ENCODE results near the gene MBOAT2. TPM values are rescaled to one million over a fixed set of nuclear protein-coding genes. Genes with fewer than 3 reads are reported as not detected.

MBOAT2 gene
- polyA plus RNA-seq, 1 donor: 71.3 TPM

DNA sequence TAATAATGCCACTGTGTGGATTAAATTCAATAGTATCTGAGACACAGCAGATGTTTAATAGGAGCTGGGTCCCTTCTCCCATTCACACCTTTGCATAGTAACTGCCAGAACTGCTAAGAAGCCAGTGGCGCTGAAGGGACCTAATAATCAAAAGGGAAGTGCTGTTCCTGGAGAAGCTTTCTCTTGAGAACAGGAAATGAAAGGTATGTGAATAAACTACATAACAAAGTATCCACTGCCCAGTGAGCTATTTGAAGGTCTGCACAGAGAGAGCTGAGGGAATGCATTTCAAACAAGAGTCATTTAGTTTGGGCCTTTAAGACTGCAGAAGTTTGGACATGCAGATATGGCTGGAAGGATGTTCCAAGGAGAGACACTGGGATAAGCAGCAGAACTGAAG, 110.0 kb downstream of the MBOAT2 start:
- no peak for DNase-seq

DNA sequence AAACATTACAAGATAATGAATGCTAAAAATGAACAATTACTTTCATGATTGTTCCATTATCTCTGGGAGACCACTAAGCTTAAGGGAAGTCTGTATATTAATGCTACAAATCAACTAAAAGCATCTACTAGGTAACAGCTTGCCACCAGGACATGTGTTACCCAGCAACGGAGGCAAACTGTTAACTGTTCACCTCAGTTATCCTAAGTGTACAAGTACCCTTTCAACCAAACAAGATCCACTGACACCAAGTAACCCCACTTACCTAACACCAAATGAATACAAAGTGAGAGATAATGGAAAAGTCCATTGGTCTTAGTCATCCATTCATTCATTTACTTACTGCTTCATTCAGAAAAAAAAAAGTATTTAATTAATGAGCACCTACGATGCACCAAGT, 111.4 kb downstream of the MBOAT2 start:
- no peak for DNase-seq

DNA sequence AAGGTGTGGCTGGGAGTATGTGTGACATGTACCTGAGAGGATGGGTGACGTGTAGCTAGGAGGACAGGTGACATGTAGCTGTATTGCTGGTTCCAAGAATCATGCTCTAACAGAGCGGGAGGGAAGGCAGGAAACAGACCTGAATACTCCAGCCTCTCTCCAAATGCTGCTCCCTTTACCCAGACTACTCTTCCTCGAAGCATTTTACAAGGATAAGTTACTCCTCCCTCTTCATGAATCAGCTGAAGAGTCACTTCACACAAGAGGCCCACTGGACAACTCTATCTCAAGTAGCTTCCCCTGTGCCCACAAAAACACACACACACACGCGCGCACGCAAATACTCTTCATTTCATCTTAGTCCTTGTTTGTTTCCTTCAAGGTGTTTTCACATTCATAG, 113.5 kb downstream of the MBOAT2 start:
- no peak for DNase-seq

DNA sequence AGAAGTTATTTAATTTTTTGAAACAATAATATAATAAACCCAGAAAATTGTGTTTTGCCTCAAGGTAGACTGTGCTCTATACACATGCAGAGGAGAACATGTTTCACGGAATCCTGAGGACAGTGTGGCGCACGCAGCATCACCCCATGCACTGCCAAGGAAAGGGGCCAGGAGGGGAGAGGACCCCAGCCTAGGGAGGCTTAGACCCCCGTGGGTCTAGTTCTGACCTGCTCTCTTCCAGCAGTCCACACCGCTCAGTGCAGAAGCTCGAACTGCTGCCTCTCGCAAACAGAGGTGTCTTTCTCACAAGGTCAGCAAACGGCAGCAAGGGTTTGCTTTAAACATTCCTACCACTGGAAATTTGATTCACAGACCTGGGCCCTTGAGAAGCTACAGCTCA, 114.5 kb downstream of the MBOAT2 start:
- no peak for DNase-seq

DNA sequence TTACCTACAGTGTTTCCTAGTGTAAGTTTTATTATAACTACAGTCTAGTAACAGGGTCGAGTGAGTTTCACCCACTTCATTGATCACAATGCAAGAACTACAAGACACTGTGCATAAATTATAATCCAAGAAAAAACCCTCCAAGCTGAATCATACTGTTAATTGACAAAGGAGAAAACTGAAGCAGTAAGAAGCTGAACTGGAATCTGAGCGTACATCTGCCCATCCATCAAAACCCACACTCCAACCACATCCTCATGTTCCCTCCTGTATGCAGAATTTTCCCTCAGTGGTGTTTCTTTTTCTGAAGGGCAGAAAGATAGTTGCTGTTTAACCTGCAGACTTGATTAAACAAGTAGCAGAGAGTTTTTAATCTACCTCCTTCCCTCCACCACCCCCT, 116.6 kb downstream of the MBOAT2 start:
- DNase-seq: no peak

DNA sequence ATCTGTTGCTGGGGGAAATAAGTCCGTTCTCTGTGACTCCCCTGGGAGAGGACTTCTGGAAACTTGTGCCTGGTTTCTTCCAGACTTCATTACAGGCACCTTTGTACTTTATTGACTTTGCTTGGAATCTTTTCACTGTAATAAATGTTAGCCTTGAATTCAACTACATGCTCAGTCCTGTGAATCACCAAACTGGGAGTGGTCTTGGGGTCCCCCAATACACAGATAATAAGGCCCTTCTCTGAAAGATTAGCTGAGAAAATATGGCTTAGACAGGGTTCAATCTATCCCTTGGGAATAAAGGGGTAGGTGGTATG, 117.3 kb downstream of the MBOAT2 start:
- no peak for DNase-seq

DNA sequence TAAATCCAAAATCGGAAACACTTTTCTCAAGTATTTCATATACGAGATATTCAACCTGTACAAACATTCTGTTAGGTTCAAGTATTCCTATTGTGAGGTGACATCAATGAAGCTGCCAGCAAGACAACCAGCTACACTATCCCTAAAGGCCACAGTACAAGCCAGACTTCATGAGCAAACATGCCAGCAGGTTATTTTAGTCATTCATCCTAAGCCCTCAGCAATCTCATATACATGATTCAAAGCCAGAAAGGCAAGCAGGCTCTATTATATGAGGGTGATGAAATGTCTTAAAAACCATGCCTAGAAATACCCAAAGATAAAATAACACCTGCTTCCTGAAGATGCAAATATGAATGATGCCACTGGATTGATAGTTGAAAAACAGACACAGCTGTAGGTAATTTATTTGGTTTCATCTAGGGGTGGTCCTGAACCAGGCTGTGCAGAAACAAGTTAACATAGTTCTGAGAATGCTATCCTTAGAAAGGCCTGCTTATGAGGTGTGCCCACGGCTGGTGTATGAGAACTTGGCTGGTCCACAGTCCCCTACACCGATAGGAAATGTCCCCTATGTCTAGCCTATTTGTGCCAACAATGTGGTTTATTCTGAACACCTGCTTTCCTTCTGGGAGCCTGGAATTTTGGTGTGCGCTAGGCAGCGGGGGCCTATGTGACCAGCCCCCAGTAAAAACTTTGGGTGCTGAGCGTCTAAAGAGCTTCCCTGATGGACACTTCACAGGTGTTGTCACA, 117.9 kb downstream of the MBOAT2 start:
- DNase-seq: no peak

DNA sequence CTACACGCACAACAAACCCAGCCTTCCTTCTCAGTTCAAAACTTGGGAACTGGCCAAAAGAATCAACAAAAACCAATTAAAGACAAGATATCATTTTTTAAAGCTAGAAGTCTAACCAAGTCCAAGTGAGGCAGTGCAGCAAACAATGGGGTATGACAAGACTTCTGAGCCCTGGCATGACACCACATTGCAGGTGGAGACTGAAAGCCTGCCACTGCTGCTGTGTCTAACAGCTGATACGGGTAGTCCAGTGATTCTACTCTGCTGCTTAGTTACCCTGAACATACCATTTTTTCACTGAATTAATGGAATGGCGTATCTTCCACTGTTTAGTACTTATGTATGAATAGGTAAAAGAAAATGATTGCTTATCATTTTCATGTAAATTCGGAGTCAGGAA, 118.7 kb downstream of the MBOAT2 start:
- no peak for DNase-seq

DNA sequence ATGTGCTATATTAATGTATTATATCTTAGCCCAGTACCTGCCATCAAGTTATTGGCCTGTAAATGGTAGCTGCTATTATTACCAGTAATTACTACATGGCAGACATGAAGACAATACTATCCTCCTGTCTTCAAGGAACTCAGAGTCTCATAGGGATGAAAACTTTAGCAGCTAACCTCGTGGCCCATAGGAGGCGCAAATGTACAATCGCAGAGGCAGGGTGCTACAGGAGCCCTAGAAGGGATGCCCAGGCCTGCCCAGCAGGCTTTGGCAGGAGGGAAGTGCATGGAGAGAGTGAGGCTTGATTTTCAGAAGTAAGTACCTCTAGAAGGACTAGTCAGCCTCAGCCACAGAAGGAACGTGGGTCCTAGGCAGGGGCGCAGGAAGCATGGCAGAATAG, 121.4 kb downstream of the MBOAT2 start:
- DNase-seq: no peak

DNA sequence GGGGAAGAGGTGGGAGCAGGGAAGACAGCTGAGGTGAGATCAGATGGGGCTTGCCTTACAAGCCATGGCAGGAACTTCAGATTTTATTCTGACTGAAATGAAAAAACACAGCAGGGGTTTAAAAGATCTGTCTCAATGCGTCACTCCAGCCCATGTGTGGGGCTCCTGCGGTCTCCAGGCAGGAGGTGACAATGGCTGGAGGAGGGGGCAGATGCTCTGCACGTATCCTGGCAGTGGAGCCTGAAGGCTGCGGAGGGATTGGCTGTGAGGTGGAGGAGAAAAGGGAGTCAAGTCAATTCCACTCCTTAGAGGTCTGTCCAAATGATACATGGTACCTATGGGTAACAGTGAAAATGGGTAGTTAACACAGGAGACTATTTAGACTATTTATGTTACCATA, 125.6 kb downstream of the MBOAT2 start:
- no peak for DNase-seq

DNA sequence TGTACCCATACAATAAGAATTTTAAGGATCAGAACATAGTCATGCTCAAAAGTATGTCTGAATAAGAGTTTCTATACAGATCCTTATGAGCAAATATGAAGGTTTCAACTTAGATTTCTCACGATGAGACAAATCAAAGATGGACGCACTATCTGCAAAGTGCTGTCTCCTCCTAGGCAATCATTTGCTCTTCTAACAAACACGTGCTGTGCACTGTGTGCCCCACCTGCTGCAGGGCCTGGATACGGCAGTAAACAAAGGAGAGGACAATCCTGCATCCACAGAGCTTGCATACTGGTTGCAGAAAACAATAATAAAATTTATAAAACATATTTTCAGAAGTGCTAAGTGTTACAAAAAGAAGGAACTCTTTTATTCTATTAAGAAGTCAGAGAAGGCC, 126.2 kb downstream of the MBOAT2 start:
- no peak for DNase-seq

DNA sequence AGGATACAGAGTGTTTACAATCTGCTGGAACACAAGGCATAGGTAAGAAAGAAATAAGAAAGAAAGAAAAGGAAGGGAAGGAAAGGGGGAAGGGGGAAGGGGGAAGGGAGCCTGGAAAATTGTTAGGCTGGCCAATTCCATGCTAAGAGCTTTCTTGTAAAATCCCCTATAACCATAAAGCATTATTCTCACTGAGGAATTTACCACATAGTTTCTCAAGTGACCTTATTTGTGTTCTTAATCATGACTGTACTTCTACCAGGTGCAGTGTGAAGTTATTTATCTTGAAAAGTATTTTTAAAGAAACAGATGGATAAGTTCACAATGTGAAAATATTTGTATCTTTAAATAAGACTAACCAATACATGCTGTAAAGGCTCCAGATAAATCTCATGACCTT, 126.9 kb downstream of the MBOAT2 start:
- no peak for DNase-seq

DNA sequence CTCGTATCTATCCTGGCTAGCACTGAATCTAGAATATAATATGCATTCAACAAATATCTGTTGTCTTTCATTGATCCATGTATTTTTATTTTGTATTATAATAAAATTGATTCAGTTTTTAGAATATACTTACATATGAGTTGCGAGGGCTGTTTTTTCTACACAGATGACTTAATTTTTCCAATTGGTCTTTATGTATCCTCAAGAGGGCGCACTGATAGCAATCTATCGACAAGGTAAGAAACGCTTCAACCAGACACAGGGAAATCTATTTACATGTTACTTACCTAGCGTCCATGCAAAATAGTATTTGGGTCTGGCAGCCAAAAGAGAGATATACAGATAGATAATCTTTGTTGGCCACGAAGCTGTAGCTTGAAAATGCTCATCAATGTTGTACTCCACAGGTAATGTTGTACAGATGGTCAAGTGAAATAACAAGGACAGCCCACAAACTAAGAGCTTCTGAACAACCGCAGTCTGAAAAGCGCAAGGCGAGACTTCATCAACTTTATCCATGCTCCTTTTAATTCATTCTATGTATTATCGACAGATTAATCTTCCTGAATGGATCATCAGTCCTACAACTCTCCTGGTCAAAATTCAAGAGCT, 130.6 kb downstream of the MBOAT2 start:
- peak; percentile 18 for DNase-seq

DNA sequence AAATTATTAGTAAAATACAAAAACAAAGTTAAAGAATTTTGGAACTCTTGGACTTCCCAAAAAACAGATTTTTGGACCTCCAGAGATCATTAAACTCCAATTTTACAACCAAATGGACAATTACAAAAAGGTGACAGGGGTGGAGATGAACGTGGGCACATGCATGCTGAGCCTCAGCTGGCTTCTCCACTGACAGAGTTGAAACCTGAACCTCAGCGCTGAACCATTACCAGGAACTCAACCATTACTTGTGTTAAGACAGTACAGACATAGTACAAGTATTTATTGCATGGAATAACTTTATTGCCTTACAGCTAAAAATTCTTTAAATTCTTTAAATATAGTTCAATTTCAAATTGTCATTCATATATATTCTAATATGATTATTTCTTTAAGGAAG, 133.0 kb downstream of the MBOAT2 start:
- no peak for DNase-seq

DNA sequence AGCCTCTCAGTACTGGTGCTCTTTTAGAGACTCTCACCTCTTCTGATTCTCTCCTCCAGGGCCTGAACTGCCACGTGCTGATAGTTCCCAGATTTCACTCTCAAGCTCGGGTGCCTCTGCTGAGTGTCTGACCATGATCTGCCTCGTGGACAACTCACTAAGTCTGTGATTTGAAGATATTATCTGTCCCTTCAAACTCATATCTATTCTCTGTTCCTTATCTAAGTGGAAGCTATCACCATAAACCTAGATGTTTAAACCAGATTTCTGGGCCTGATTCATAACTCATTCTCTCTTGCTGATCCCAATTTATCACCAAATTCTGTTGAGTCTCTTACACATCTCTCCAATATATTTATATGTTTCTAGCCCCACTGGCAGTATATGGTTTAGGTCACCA, 136.1 kb downstream of the MBOAT2 start:
- DNase-seq: no peak

DNA sequence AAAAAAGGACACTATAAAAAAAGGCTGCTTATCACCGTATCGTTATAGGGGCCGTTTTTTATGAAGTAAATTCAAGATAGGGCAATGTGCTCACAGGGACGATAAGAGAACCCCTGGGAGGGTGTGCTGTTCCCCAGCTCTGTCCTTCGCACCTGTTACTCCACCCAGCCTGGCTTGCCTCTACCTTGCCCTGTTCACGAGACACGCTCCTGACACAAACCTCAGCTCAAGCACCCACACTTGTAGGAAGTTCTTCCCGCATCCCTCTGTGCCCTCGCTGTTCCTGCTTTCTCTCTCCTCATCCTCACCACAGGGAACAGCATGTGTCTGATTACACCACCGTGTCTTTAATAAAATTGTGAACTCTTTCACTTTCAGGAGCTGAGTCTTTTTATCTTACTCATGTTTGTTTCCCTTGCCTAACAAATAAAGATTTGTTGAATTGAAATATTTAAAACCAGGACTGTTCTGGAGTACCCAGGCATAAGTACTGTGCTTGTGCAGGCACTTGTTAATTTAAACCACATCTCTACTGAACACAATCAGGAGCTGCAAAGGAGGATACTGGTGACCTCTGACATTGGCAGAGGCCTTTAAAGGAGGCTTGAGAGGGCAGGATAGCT, 140.0 kb downstream of the MBOAT2 start:
- no peak for DNase-seq

DNA sequence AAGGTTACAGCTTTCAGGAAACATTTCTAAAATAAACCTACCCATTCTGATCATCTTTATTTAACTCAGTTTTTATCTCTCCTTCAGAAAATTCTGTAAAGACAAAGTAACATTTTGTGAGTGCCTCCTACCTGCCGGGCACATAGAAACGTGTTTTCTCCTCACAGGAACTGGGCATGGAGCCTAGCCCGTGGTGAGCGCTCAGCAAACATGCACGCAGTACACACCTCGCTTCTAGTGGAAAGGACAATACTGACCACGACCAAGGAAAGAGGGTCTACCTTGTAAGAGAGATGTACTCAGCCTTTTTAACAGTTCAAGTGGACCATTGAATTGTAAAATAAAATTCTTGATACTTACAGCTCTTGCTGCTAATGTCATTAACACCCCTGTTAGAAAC, 141.3 kb downstream of the MBOAT2 start:
- DNase-seq: no peak

DNA sequence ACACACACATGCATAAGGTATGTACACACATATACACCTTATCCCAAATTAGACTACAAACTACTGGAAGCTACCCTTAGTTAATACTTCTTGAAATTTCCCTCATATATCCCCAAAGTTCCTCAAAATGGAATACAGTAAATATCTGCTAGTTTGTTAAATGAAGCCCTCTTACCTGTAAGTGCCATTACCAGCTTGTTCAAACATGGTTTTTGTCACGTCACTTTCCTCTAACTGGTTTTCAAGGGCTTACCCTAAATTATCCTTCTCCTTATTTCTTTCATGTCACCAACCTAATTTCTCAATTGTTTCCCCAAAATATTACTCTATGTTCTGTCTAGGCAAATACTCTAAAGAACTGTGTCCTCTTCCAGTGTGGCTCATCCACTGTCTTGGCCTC, 141.7 kb downstream of the MBOAT2 start:
- no peak for DNase-seq

DNA sequence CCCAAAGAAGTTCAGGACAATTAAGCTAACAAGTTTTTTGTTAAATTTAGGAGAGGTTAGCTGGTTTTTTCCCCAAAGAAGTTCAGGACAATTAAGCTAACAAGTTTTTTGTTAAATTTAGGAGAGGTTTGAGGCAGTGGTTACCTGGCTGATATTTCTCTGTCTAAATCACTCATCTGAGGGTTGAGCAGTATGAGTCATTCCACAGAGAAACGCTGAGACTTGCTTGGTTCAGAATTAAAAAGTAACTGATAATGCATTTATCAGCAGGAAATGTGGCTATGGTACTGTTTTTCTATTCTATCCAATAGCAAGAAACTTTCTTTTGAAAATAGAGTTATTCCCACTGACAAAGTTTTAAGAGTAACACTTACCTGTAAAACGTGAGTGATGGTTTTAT, 143.2 kb downstream of the MBOAT2 start:
- no peak for DNase-seq

DNA sequence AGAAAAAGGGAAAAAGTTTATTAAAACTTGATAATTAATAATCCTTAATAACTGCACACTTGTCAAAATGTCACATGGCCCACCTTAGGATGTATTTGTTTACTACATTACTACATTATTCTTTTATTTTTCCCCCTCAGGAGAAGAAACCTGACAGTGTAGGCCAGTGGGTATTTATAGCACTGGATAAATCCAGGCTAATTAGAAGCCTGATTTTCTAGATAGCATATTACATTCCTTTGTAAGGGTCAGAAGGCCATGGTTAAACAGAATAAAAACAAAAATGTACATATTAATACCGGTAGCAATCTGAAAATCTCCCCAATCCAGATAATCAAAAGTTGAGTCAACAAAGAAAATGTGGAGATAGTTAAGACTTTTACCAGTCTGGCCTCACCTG, 144.6 kb downstream of the MBOAT2 start:
- no peak for DNase-seq

DNA sequence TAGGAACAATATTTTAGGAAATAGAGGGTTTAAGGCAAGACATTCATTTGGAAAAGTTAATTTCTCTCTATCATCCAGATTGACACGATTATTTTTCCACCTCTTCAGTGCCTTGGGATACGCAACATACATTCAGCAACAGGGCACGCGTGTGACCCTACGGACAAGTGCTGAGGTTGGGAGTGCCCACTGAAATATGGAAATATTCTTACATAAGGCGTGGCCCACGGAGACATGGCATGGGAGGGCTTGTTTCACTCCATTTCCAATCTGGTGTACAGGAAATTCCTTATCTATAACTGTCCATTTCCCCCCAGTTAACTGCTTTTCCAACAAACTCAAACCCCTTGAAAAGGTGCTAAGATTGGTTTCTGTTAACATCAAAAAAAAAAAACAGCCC, 145.2 kb downstream of the MBOAT2 start:
- DNase-seq: no peak

DNA sequence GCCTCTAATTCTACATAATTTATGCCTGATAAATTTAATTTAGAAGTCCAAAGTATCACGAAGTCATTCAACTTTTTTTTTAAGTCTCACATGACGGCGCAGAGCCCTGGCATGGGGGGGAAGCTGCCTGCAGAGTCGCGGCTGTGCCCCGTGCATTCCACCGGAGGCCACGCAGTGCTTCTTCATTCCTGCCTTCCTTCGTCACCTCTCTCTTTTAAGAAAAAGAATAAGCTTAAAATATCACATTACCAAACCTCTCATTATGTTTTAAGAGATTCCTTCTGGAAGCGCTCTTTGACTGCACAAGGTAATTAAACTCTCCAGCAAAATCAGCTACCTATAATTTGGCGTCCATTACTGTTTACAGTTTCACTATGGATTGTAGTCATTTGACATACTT, 145.8 kb downstream of the MBOAT2 start:
- DNase-seq: no peak

DNA sequence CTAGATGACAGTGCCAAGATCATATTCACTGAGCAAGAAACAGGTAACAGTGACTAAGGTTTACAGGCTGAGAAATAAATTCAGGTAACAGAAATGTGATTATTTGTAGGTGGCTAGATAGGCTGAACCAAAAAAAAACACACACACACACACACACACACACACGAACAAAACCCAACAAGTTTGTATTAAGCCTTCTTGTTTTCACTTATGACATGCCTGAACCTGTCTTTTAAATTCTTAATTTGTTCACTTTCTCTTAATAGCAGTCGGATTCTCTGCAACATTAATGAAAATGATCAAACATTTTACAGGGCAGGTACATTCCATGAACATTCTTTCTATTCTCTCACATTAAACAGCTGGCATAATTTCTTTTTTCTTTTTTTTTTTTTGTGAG, 147.3 kb downstream of the MBOAT2 start:
- no peak for DNase-seq

DNA sequence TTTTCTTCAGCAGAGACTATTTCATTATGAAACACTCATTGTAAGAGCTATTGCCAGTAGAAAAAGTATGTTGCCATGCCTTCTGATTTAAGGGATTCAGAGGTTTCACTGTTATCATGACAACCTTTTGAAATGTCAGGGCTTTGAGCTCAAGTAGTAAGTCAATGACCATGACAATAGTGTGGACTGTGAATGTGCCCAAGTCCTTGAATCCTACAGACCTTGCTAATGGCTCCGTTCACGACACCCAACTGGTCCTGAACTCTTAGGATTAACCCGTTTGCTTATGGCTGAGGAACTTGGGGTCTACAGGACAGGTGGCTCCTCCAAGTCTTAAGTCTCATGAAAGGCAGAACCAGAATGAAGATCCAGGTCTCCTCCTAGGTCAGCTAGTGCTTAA, 148.5 kb downstream of the MBOAT2 start:
- DNase-seq: no peak

DNA sequence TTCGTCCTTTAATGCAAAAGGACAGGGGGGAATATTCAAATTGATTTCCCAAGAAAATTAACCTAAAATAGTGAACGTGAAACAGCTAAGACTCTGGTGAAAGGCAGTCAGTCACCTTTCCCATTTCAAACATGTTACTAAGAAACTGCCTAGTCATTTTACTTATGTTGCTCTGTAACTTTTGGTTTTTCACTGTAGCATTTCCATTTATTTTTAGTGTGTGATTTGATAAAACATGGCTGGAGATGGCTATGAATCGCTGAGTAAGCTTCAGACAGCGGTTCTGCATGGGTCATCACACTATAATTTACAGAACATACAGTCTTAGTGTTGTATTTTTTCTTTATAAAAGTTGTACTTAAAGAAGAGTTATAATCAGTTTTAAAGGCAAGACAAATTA, 150.1 kb downstream of the MBOAT2 start:
- DNase-seq: no peak

All from hindlimb muscle (tissue), 1 donor.